Stimulated activated CD8-positive, alpha-beta memory T cell treated with anti-CD3 and anti-CD28 coated beads, Interleukin-15, amount 100 ng/mL, for 48 hours (primary cell): ENCODE results near the gene FGB.
A peak's percentile ranks its signal among the peaks of the same experiment; 100 is the strongest.
"Not testable (repeated sequence)": the region's sequence is repeated elsewhere in the genome, so short reads cannot be mapped to it uniquely, and the experiment has no call there.

ENCODE experiments used
- DNase-seq, 2 donors: peaks; one replicate each; pipeline ENCODE4 v3.0.0-alpha.2; 2020; ENCODE audit warnings: low read depth in 2 of 2

Gene FGB

GRCh38 chr4:154597281-154597680, 34.5 kb downstream of the FGB start:
- DNase-seq, result not testable (repeated sequence)

GRCh38 chr4:154597798-154598774, 35.3 kb downstream of the FGB start:
- no peak for DNase-seq

- DNase-seq, result no peak
These were observed 39.7 kb downstream of the FGB start for GRCh38 chr4:154602404-154603020.

- DNase-seq, result no peak
These were observed 40.5 kb downstream of the FGB start for GRCh38 chr4:154603033-154603943.

GRCh38 chr4:154604696-154605200, 41.9 kb downstream of the FGB start:
- DNase-seq, result no peak

- DNase-seq, result no peak
These were observed 44.2 kb downstream of the FGB start for GRCh38 chr4:154606728-154607723.

- DNase-seq, result no peak
These were observed 45.8 kb downstream of the FGB start for GRCh38 chr4:154608361-154609252.

- no peak for DNase-seq
These were observed 46.7 kb downstream of the FGB start for GRCh38 chr4:154609532-154609931.

- DNase-seq, result no peak
These were observed 47.8 kb downstream of the FGB start for GRCh38 chr4:154610582-154610981.

- no peak for DNase-seq
These were observed 49.0 kb downstream of the FGB start for GRCh38 chr4:154611833-154612232.

- no peak for DNase-seq
These were observed 49.9 kb downstream of the FGB start, which contains the start of gene FGG for GRCh38 chr4:154612472-154613414. FGG (minus strand) TSS chr4:154612656; CDS start chr4:154612609, 47 bp downstream.

- no peak for DNase-seq
These were observed 51.5 kb downstream of the FGB start for GRCh38 chr4:154614306-154614705.

- DNase-seq, result no peak
These were observed 52.4 kb downstream of the FGB start for GRCh38 chr4:154615211-154615610.

GRCh38 chr4:154616287-154616686, 53.5 kb downstream of the FGB start:
- no peak for DNase-seq

- no peak for DNase-seq
These were observed 53.9 kb downstream of the FGB start for GRCh38 chr4:154616731-154617130.

GRCh38 chr4:154617820-154618317, 55.1 kb downstream of the FGB start:
- no peak for DNase-seq

GRCh38 chr4:154618708-154619315, 56.0 kb downstream of the FGB start:
- DNase-seq, result peak; percentile 10 to 24

- no peak for DNase-seq
These were observed 57.3 kb downstream of the FGB start for GRCh38 chr4:154620111-154620510.
